ENCODE data around the gene NOXO1.

Gene NOXO1

DNA sequence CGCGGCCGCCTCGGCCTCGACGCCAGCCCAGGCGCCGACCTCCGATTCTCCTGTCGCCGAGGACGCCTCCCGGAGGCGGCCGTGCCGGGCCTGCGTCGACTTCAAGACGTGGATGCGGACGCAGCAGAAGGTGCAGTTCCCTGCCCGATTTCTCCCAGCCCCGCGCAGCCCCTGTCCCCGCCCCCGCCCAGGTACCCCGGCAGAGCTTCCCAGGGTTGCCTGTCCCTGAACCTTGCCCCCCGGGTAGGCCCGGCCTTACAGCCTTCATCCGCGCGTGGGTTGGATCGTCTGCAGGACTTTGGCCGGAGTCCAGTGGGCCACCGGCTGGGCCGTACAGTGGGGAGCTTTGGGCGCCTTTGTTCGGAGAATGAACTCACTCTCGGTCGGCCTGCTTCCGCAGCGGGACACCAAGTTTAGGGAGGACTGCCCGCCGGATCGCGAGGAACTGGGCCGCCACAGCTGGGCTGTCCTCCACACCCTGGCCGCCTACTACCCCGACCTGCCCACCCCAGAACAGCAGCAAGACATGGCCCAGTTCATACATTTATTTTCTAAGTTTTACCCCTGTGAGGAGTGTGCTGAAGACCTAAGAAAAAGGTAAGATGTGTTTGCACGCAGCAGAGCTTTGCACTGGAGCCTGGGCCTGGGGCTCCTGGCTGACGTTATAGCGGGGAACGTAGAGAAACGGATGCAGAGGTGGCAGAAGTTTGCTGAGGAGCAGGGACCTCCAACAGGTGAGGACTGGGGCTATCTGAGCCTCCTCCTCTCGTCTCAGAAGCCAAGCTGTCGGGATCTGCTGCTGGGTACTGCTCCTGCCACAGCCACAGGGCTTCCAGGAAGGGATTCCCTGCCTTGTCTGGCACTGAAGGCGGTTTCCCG lies 3.3 kb upstream of the NOXO1 start:
- TF ChIP-seq, protein P1, sequence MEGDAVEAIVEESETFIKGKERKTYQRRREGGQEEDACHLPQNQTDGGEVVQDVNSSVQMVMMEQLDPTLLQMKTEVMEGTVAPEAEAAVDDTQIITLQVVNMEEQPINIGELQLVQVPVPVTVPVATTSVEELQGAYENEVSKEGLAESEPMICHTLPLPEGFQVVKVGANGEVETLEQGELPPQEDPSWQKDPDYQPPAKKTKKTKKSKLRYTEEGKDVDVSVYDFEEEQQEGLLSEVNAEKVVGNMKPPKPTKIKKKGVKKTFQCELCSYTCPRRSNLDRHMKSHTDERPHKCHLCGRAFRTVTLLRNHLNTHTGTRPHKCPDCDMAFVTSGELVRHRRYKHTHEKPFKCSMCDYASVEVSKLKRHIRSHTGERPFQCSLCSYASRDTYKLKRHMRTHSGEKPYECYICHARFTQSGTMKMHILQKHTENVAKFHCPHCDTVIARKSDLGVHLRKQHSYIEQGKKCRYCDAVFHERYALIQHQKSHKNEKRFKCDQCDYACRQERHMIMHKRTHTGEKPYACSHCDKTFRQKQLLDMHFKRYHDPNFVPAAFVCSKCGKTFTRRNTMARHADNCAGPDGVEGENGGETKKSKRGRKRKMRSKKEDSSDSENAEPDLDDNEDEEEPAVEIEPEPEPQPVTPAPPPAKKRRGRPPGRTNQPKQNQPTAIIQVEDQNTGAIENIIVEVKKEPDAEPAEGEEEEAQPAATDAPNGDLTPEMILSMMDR (conservative IDR thresholded peaks at IDR 0.05; ENCODE audit: low read depth), result no peak
- H3K27ac ChIP-seq, result peak overlapping the region; percentile 73
- no peak for DNase-seq (ENCODE audit: low spot score)
- CTCF ChIA-PET, result interaction anchor here (0.6 to 1.6 kb wide), 3 partner anchors 8 to 228 kb away, joined by 3 to 4 read pairs (median 3); no protein-coding TSS in a partner anchor
- POLR2A ChIA-PET (ENCODE audit: low non-redundant PET), result interaction anchor here (0.6 to 0.7 kb wide), 3 partner anchors 19 to 221 kb away, joined by 3 read pairs; no protein-coding TSS in a partner anchor

DNA sequence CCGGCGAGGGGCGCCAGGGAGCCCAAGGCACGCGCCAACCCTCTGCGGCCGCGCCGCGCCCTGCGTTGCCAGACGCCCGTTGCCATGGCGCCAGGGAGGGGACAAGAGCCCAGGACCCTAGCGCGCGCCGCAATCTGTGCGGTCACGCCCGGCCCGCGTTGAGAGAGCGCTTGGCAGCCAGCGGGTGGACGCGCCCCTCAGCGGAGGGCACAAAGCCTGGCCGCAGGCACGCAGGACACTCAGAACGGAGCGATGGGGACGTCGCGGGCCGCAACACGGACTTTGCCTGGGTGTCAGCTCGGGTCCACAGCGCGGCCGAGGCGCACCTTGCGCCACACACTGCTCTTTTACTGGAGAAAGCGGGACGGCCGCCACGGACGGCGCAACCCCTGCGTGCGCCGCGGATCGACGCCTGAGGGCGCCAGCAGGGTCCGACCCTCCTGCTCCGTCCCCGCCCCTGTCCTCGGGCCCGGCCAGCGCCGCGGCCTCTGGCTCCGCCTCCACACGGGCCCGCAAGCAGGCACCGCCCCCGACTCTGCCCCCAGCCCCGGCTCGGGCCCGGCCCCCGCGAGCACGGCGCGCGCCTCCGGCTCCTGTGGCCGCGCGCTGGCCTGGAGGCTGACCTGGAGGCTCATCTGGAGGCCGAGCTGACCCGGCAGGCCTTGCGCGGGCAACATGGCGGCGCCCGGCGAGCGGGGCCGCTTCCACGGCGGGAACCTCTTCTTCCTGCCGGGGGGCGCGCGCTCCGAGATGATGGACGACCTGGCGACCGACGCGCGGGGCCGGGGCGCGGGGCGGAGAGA lies 2.5 kb upstream of the NOXO1 start, which contains the start of gene GFER:
TSS of gene GFER (plus strand) at position 650 of the 803 bp plus-strand sequence. CDS start at position 676, 26 bp downstream.
- TF ChIP-seq, protein P1 (conservative IDR thresholded peaks at IDR 0.05; ENCODE audit: low read depth), result peak; percentile 40
- ChIA-PET POLR2A (ENCODE audit: low non-redundant PET) (interaction anchor here (0.6 to 0.7 kb wide), 2 partner anchors 18 to 57 kb away, joined by 3 read pairs; no protein-coding TSS in a partner anchor), CTCF (interaction anchor here (0.6 to 1.6 kb wide), 3 partner anchors 39 to 1201 kb away, joined by 3 to 4 read pairs (median 3); no protein-coding TSS in a partner anchor)
- H3K27ac ChIP-seq, result peak within 1 kb of the TSS; percentile 73
- DNase-seq (ENCODE audit: low spot score), result peak; percentile 93

DNA sequence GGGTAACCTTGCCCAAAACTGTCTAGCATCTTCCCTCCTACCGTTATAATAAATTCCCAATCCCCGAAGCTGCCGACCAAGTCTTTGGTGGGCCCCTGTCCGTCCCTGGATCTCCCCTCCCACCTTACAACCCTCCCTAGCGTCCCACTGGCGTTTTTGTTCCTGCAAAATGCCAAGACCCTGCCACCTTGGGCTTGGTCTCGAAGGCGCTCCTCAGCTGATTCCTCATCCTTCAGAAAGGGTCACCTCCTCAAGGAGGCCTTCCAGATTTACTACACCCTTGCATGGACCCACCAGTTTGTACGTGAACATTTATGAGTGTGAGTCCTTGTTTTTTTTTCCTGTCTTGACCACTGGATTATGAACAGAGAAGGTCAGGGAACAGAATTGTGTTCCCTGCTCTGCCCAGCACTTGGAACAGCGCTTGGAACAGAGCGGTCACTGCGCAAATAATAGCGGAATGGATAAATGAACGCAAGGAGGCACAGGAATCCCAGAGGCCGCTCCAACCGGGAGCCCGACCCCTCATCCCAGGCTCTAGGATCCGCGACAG lies 1.8 kb upstream of the NOXO1 start:
- H3K27ac ChIP-seq, result peak overlapping the region; percentile 73
- ChIA-PET CTCF (interaction anchor here (0.7 kb wide), 1 partner anchor 20 kb away, joined by 3 read pairs; no protein-coding TSS in a partner anchor), POLR2A (ENCODE audit: low non-redundant PET) (no interaction called here)
- no peak for DNase-seq (ENCODE audit: low spot score)
- TF ChIP-seq, protein P1 (conservative IDR thresholded peaks at IDR 0.05; ENCODE audit: low read depth), result no peak

DNA sequence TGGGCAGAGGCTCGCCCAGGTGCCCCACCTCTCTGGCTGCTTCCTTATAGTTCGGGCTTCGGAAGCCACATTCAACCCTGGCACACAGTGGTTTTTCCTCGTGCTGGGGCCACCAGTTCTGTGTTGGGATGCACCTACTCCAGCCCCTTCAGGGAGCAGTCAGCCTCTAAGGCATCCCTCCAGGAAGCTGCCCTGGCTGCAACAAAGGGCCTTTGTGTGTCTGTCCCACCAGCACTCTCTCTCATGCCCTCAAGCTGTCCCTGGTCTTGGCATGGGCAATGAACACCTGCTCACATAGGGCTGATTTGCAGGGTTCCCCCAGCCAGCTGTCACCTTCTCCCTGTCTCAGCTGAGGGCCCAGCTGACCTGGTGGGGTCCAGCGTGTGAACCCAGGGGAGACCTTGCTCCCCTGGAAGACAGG lies 754 bp upstream of the NOXO1 start:
- TF ChIP-seq, protein P1 (conservative IDR thresholded peaks at IDR 0.05; ENCODE audit: low read depth), result no peak
- CTCF ChIA-PET, result interaction anchor here (0.7 kb wide), 1 partner anchor 21 kb away, joined by 3 read pairs; no protein-coding TSS in a partner anchor
- POLR2A ChIA-PET (ENCODE audit: low non-redundant PET), result no interaction called here
- peak overlapping the region; percentile 49 for H3K27ac ChIP-seq
- no peak for DNase-seq (ENCODE audit: low spot score)

DNA sequence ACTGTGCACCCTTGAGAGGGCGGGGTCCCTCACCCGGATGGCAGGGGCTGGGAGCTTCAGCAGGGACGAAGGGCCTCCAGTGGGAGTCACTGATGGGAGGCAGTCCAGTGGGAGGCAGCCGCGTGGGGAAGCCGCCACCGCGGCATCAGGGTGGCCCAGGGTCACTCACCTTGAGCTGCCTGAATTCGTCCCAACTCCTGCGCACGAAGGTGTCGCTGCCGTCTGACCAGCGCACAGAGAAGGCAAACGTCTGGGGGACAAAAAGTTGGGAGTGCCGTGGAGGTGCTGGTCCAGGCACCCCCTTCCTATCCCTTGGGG lies 540 bp downstream of the NOXO1 start:
- no peak for DNase-seq (ENCODE audit: low spot score)
- TF ChIP-seq, protein P1 (conservative IDR thresholded peaks at IDR 0.05; ENCODE audit: low read depth), result no peak
- ChIA-PET POLR2A (ENCODE audit: low non-redundant PET) (interaction anchor here (0.6 kb wide), 1 partner anchor 37 kb away, joined by 3 read pairs; no protein-coding TSS in a partner anchor), CTCF (no interaction called here)
- no peak overlapping the region; the same call in 1 of the 2 replicates for H3K27ac ChIP-seq

Data from RWPE1 (cell line).